HUES64 (cell line): ENCODE data around the gene DDIAS. TPM values are rescaled to one million over a fixed set of nuclear protein-coding genes. Genes with fewer than 3 reads are reported as not detected.
"Not testable (repeated sequence)": the region's sequence is repeated elsewhere in the genome, so short reads cannot be mapped to it uniquely, and the experiment has no call there.

ENCODE experiments used
- H3K27ac ChIP-seq: 2 replicates; pipeline ENCODE4 v1.7.0; 2013; ENCODE audit warnings: low read depth, low read length, inconsistent platforms
- H3K27me3 ChIP-seq: 2 replicates; pipeline ENCODE4 v1.6.1; 2013; ENCODE audit warnings: mild to moderate bottlenecking, low read length; ENCODE audit not compliant: insufficient read depth
- H3K36me3 ChIP-seq: 2 replicates; pipeline ENCODE4 v1.6.1; 2013; ENCODE audit warnings: mild to moderate bottlenecking, low read length; ENCODE audit not compliant: insufficient read depth
- H3K4me1 ChIP-seq: 2 replicates; pipeline ENCODE4 v1.6.1; 2013; ENCODE audit warnings: mild to moderate bottlenecking, low read length, moderate library complexity; ENCODE audit not compliant: insufficient read depth
- H3K4me3 ChIP-seq: 2 replicates; pipeline ENCODE4 v1.5.1; 2013; ENCODE audit warnings: mild to moderate bottlenecking, low read length, moderate library complexity
- H3K9ac ChIP-seq: 2 replicates; pipeline ENCODE4 v1.6.1; 2013; ENCODE audit warnings: mild to moderate bottlenecking, low read depth, low read length
- H3K9me3 ChIP-seq: 2 replicates; pipeline ENCODE4 v1.6.1; 2013; ENCODE audit warnings: low read depth, low read length; ENCODE audit not compliant: insufficient read depth
- WGBS: fragments of 150-250, 120-280 bp; methylation state at CpG from one replicate; pipeline ENCODE4 v1.1.7; 2013; ENCODE audit warnings: missing lambda C conversion rate; 5-methylcytosine and 5-hydroxymethylcytosine counted together
- polyA plus RNA-seq, 2 experiments: library from polyadenylated mRNA; stranded (reverse); fragments of 50-300 nt; gene quantifications; one replicate each; pipeline ENCODE4 v1.2.3, GENCODE V29; 2013

Gene DDIAS, protein sequence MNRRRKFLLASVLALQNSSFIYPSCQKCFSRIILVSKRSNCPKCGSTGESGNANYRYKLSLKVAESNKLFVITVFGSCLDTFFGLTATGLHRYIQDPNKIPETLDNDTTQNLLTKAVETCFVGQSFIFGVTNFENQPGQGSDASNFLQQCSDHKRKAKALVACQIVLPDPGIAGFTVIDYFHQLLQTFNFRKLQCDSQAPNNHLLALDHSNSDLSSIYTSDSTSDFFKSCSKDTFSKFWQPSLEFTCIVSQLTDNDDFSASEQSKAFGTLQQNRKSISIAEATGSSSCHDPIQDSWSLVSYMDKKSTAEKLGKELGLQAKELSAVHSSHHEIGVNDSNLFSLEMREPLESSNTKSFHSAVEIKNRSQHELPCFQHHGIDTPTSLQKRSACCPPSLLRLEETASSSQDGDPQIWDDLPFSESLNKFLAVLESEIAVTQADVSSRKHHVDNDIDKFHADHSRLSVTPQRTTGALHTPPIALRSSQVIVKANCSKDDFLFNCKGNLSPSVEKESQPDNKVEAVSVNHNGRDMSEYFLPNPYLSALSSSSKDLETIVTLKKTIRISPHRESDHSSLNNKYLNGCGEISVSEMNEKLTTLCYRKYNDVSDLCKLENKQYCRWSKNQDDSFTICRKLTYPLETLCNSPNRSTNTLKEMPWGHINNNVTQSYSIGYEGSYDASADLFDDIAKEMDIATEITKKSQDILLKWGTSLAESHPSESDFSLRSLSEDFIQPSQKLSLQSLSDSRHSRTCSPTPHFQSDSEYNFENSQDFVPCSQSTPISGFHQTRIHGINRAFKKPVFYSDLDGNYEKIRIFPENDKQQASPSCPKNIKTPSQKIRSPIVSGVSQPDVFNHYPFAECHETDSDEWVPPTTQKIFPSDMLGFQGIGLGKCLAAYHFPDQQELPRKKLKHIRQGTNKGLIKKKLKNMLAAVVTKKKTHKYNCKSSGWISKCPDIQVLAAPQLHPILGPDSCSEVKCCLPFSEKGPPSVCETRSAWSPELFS
- 26.9 TPM for polyA plus RNA-seq (2013, experiment 1 of 2)
- 22.5 TPM for polyA plus RNA-seq (2013, experiment 2 of 2)

GRCh38 chr11:82901165-82901921 lies at the start of gene DDIAS:
TSS of gene DDIAS (plus strand) at chr11:82901736. CDS start at chr11:82914739, 13,003 bp downstream.
- Histone ChIP-seq H3K4me3 (peak within 1 kb of the TSS; percentile 90), H3K4me1 (peaks cover 12% of the 10 kb centered on the region), H3K27ac (peak within 1 kb of the TSS; percentile 77), H3K9ac (peak within 1 kb of the TSS; percentile 79), H3K9me3 (no peaks in the 10 kb centered on the region), H3K36me3 (no peaks in the 10 kb centered on the region), H3K27me3 (no peaks in the 10 kb centered on the region)
- WGBS, result under 1% methylated on average over 46 of the region's 49 CpGs

GRCh38 chr11:82854242-82854641 lies 47.3 kb upstream of the DDIAS start:
- H3K27me3 ChIP-seq, result no peaks in the 10 kb centered on the region
- no peaks in the 10 kb centered on the region for H3K4me1 ChIP-seq
- no peak overlapping the region for H3K27ac ChIP-seq
- H3K36me3 ChIP-seq, result no peaks in the 10 kb centered on the region
- H3K4me3 ChIP-seq, result no peak overlapping the region
- no peaks in the 10 kb centered on the region for H3K9me3 ChIP-seq
- H3K9ac ChIP-seq, result no peak overlapping the region

GRCh38 chr11:82854916-82855315 lies 46.6 kb upstream of the DDIAS start:
- H3K27ac ChIP-seq, H3K36me3 ChIP-seq, H3K4me3 ChIP-seq, H3K9me3 ChIP-seq, H3K9ac ChIP-seq, H3K27me3 ChIP-seq, H3K4me1 ChIP-seq: not testable (repeated sequence)
- WGBS, result 100% methylated on average over 1 of the region's 1 CpG

DNA sequence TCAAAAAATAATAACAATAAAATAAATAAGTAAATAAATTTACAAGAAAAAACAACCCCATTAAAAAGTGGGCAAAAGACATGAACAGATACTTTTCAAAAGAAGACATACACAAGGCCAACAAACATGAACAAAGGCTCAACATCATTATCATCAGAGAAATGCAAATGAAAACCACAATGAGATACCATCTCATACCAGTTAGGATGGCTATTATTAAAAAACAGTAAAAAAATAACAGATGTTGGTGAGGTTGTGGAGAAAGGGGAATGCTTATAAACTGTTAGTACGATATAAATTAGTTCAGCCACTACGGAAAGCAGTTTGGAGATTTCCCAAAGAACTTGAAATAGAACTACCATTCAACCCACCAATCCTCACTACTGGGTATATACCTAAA lies 45.9 kb upstream of the DDIAS start:
- Histone ChIP-seq H3K27ac (no peak overlapping the region), H3K4me3 (no peak overlapping the region), H3K36me3 (no peaks in the 10 kb centered on the region), H3K9me3 (no peaks in the 10 kb centered on the region), H3K27me3 (no peaks in the 10 kb centered on the region), H3K4me1 (no peaks in the 10 kb centered on the region), H3K9ac (no peak overlapping the region)
- 100% methylated on average over 2 of the region's 2 CpGs for WGBS

DNA sequence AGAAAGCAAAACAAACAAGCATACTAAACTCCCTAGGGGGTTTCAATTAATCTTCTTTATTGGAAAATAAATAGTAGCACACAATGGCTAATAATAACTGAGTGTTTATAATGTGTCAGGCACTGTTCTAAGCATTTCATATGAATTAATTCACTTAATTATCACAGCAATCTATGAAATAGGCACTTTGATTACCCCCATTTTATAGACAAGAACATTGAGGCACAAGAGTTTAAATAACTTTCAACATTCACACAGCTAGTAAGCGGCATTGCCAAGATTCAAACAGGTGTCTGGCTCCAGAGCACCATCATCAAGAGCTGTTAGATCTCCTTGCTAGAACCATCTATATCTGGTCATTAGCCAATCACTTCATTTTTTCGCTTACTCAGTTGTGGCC lies 44.4 kb upstream of the DDIAS start:
- Histone ChIP-seq H3K9ac (no peak overlapping the region), H3K9me3 (no peaks in the 10 kb centered on the region), H3K36me3 (no peaks in the 10 kb centered on the region), H3K27ac (no peak overlapping the region), H3K4me3 (no peak overlapping the region), H3K4me1 (no peaks in the 10 kb centered on the region), H3K27me3 (no peaks in the 10 kb centered on the region)
- WGBS, result 94% methylated on average over 2 of the region's 2 CpGs

DNA sequence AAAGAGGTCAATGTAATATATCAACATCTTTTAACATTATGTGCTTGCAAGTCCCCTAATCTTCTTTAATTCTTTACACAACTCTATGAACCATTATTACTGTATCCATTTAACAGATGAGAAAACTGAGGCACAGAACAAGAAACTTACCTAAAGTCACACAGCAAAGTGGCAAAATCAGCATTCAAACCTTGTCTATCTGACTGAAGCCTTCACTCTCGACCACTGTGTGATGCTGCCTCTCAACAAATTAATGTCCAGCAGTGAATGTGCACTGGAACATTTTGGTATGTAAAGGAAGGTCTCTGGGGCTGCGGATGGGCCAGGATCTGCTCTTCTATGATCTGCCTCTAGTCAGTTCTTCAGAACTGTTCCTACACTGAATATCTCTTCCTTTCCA lies 43.4 kb upstream of the DDIAS start:
- Histone ChIP-seq H3K9me3 (no peaks in the 10 kb centered on the region), H3K4me3 (no peak overlapping the region), H3K27ac (no peak overlapping the region), H3K4me1 (no peaks in the 10 kb centered on the region), H3K27me3 (no peaks in the 10 kb centered on the region), H3K36me3 (no peaks in the 10 kb centered on the region), H3K9ac (no peak overlapping the region)
- 89% methylated on average over 2 of the region's 2 CpGs for WGBS

- H3K9me3 ChIP-seq, result no peaks in the 10 kb centered on the region
- H3K36me3 ChIP-seq, result no peaks in the 10 kb centered on the region
- H3K27ac ChIP-seq, result no peak overlapping the region
- H3K9ac ChIP-seq, result no peak overlapping the region
- no peak overlapping the region for H3K4me3 ChIP-seq
- WGBS, result 100% methylated on average over 1 of the region's 1 CpG
- H3K27me3 ChIP-seq, result no peaks in the 10 kb centered on the region
- H3K4me1 ChIP-seq, result no peaks in the 10 kb centered on the region
Measured at GRCh38 chr11:82858556-82859091, 42.9 kb upstream of the DDIAS start.

DNA sequence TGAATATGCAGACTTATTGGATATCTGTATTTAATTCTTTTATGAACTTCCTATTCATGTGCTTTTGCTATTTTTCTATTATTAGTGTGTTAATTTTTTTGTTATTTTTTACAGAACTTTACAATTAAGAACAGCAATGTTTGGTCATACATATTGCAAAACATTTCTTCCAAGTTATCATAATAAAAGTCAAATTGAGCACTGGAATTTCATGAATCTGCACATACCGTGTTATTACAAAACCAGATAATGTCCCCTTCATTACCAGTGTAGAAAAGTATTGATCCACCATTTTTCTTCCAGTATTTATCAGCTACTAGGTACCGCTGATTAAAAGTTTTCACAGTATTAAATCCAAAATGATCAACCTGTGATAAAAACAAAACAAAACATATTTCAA lies 41.8 kb upstream of the DDIAS start:
- WGBS, result 93% methylated on average over 2 of the region's 2 CpGs
- H3K36me3 ChIP-seq, result no peaks in the 10 kb centered on the region
- no peaks in the 10 kb centered on the region for H3K9me3 ChIP-seq
- H3K9ac ChIP-seq, result no peak overlapping the region
- no peaks in the 10 kb centered on the region for H3K27me3 ChIP-seq
- no peak overlapping the region for H3K4me3 ChIP-seq
- H3K27ac ChIP-seq, result no peak overlapping the region
- H3K4me1 ChIP-seq, result no peaks in the 10 kb centered on the region

DNA sequence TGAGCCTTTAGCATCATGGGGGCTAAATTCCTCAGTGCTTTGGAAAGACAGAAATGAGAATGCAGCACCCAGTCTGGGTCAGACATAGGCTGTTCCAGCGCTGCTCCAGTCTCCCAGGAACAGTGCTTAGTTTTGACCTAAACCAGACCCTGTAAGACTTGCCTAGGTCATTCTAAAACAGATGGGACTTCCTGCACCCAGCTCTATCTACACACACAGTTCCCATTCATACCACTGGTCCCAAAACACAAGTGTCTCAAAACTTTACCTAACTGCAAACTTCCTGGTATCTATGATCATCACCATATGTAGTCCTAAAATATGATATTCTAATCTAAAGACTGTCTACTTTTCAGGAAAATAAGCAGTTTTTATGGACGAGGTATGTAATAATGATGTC lies 39.2 kb upstream of the DDIAS start:
- no peak overlapping the region for H3K27ac ChIP-seq
- no peaks in the 10 kb centered on the region for H3K27me3 ChIP-seq
- whole genome bisulfite sequencing, result 46% methylated on average over 1 of the region's 2 CpGs
- H3K9ac ChIP-seq, result no peak overlapping the region
- no peaks in the 10 kb centered on the region for H3K36me3 ChIP-seq
- H3K9me3 ChIP-seq, result no peaks in the 10 kb centered on the region
- no peak overlapping the region for H3K4me3 ChIP-seq
- H3K4me1 ChIP-seq, result no peaks in the 10 kb centered on the region

- no peaks in the 10 kb centered on the region for H3K4me1 ChIP-seq
- no peak overlapping the region for H3K9ac ChIP-seq
- H3K36me3 ChIP-seq, result no peaks in the 10 kb centered on the region
- H3K4me3 ChIP-seq, result no peak overlapping the region
- 96% methylated on average over 2 of the region's 2 CpGs for WGBS
- no peak overlapping the region for H3K27ac ChIP-seq
- no peaks in the 10 kb centered on the region for H3K9me3 ChIP-seq
- H3K27me3 ChIP-seq, result no peaks in the 10 kb centered on the region
Measured at GRCh38 chr11:82863209-82863608, 38.3 kb upstream of the DDIAS start.
